Measurements from ENCODE around the gene DDX20. TPM values are rescaled to one million over a fixed set of nuclear protein-coding genes. Genes with fewer than 3 reads are reported as not detected.

DDX20 gene
- total and polyA plus RNA-seq, 2 of the 8 experiments (the other 6 are each of a cell fraction or from before 2014, with no cell fraction given): 7.5 to 24.7 TPM

GRCh38 chr1:111747947-111748346 is 7.8 kb upstream of the DDX20 start:
- no peak overlapping the region for H2BK15ac ChIP-seq (ENCODE audit: low read length)
- H3K4me3 ChIP-seq (ENCODE audit: extremely low read depth in 1 of 4, insufficient read depth in 2 of 4, low read depth in 3 of 4, low read length in 4 of 4): no peak overlapping the region
- H2AK5ac ChIP-seq (ENCODE audit: low read depth, low read length): no peak overlapping the region
- H3K18ac ChIP-seq (ENCODE audit: extremely low read depth, low read length): no peak overlapping the region
- H3K9me3 ChIP-seq (ENCODE audit: insufficient read depth in 2 of 2, low read depth in 1 of 2, low read length in 1 of 2): no peaks in the 10 kb centered on the region
- no peak overlapping the region for H4K91ac ChIP-seq (replicated peaks; ENCODE audit: insufficient read length, low read length)
- no peak overlapping the region for H3K27ac ChIP-seq (ENCODE audit: low read depth, low read length)
- H3K56ac ChIP-seq (replicated peaks; ENCODE audit: insufficient read length, low read depth, low read length): no peak overlapping the region
- H3K9ac ChIP-seq (replicated peaks in 1 of 4; ENCODE audit: extremely low read depth in 1 of 4, low read depth in 3 of 4, low read length in 3 of 4): no peak overlapping the region
- POLR2A ChIA-PET (ENCODE audit: partially characterized antibody): interaction anchor here (1.3 to 2.2 kb wide), 4 partner anchors 8 to 33 kb away, joined by 3 to 8 read pairs (median 5); partner anchors contain the start of gene DDX20
- H2BK5ac ChIP-seq (ENCODE audit: low read depth, low read length): no peak overlapping the region
- H3K23me2 ChIP-seq (ENCODE audit: low read depth, low read length): no peaks in the 10 kb centered on the region
- no peak overlapping the region for H3K4ac ChIP-seq (replicated peaks; ENCODE audit: insufficient read length, low read depth, low read length)
- no peaks in the 10 kb centered on the region for H3K79me1 ChIP-seq (ENCODE audit: low read depth, low read length)
- DNase-seq (ENCODE audit: low read depth in 1 of 2, low spot score in 2 of 2) (no peak), FAIRE-seq (no peak)
- peaks cover 0 to 3% (median 0%) of the 10 kb centered on the region in 4 experiments; a peak in 4 of 7 replicates for H3K4me1 ChIP-seq (replicated peaks in 1 of 4; ENCODE audit: control insufficient read depth in 3 of 4, insufficient read depth in 4 of 4, low read length in 3 of 4)
- H2BK20ac ChIP-seq (ENCODE audit: low read length): no peak overlapping the region
- H3K23ac ChIP-seq (ENCODE audit: insufficient read length): no peak overlapping the region
- H2AFZ ChIP-seq (ENCODE audit: low read length): no peak overlapping the region
- 83% methylated on average over 4 of the region's 4 CpGs; no CpG with 5 or more reads in 1 of the 2 experiments for WGBS, 2 experiments (ENCODE audit: extremely low coverage in 1 of 2, insufficient coverage in 1 of 2, insufficient read length in 1 of 2, insufficient replicate concordance in 2 of 2, low coverage in 1 of 2, low lambda C conversion rate in 2 of 2, missing lambda C conversion rate in 1 of 2)
- no peak overlapping the region for H3K4me2 ChIP-seq (ENCODE audit: insufficient read depth in 1 of 2, low read depth in 2 of 2, low read length in 2 of 2)
- H4K8ac ChIP-seq (ENCODE audit: extremely low read depth, insufficient read depth, low read length): no peak overlapping the region
- H3K14ac ChIP-seq (ENCODE audit: insufficient read length): no peak overlapping the region
- no peak overlapping the region for H2BK12ac ChIP-seq (ENCODE audit: low read depth, low read length)
- no peaks in the 10 kb centered on the region for H3K36me3 ChIP-seq (ENCODE audit: control insufficient read depth in 2 of 4, insufficient read depth in 4 of 4, low read length in 3 of 4)
- no peaks in the 10 kb centered on the region; a peak in 1 of 7 replicates for H3K27me3 ChIP-seq (replicated peaks in 1 of 4; ENCODE audit: control insufficient read depth in 3 of 4, extremely low read depth in 1 of 4, insufficient read depth in 3 of 4, low read length in 3 of 4)
- no peaks in the 10 kb centered on the region for H3K79me2 ChIP-seq (ENCODE audit: control insufficient read depth in 1 of 2, insufficient read depth in 2 of 2, low read length in 2 of 2)
- no peaks in the 10 kb centered on the region for H4K20me1 ChIP-seq (replicated peaks in 1 of 2; ENCODE audit: control insufficient read depth in 1 of 2, insufficient read depth in 2 of 2, low read length in 2 of 2)
- H2BK120ac ChIP-seq (replicated peaks; ENCODE audit: low read depth, low read length): no peak overlapping the region
- H4K5ac ChIP-seq (ENCODE audit: insufficient read length, low read depth, low read length): no peak overlapping the region
- CTCF ChIA-PET (ENCODE audit: partially characterized antibody): interaction anchor here (0.6 to 42.0 kb wide), 16 partner anchors 3 to 492 kb away, joined by 3 to 1070 read pairs (median 5); partner anchors contain the start of genes DDX20 and INKA2
